ENCODE data around the gene LCE1E.

GRCh38 chr1:152745765-152746444, 40.2 kb upstream of the LCE1E start:
- TF ChIP-seq CTCF (IDR thresholded peaks at IDR 0.05 in 2 of 3, conservative IDR thresholded peaks at IDR 0.05 in 1 of 3; ENCODE audit: control insufficient read depth in 2 of 3, extremely low read depth in 1 of 3, insufficient read depth in 1 of 3, low read depth in 3 of 3, low read length in 3 of 3) (no peak), SRF (IDR thresholded peaks at IDR 0.05; ENCODE audit: low read depth in 2 of 2, low read length in 2 of 2) (no peak), ZZZ3 (IDR thresholded peaks at IDR 0.05; ENCODE audit: control insufficient read depth, insufficient read length, low read depth) (no peak), ZBED1 (IDR thresholded peaks at IDR 0.05; ENCODE audit: borderline replicate concordance) (no peak), BACH1 (IDR thresholded peaks at IDR 0.05; ENCODE audit: borderline replicate concordance) (no peak), ATF3 (IDR thresholded peaks at IDR 0.05; ENCODE audit: borderline replicate concordance, extremely low read depth, low read depth, low read length) (no peak), RAD21 (IDR thresholded peaks at IDR 0.05; ENCODE audit: insufficient read depth, low read depth, low read length) (no peak), CEBPB (IDR thresholded peaks at IDR 0.05; ENCODE audit: borderline replicate concordance in 1 of 2, low read depth in 2 of 2, low read length in 2 of 2) (no peak), POLR2A (IDR thresholded peaks at IDR 0.05; ENCODE audit: low read depth, low read length) (no peak), CBX5 (IDR thresholded peaks at IDR 0.05; ENCODE audit: low read depth) (no peak), NBN (IDR thresholded peaks at IDR 0.05) (no peak), USF2 (IDR thresholded peaks at IDR 0.05; ENCODE audit: borderline replicate concordance, low read depth, low read length) (no peak)
